HEK293 (cell line): Measurements from ENCODE around the gene COA8.

Experiments
- BCL11A ChIP-seq: fragments of 450-650 bp; formaldehyde crosslinking; IDR thresholded peaks from 2 replicates; pipeline ENCODE4 v1.5.1; 2016; ENCODE audit warnings: low read depth, missing biosample characterization, missing genetic modification characterization
- EGR2 ChIP-seq: fragments of 450-650 bp; formaldehyde crosslinking; IDR thresholded peaks from 2 replicates; pipeline ENCODE4 v1.5.1; 2016; ENCODE audit warnings: low read depth, missing biosample characterization, missing genetic modification characterization
- HOXA7 ChIP-seq: sonication (generic); formaldehyde crosslinking; IDR thresholded peaks from 2 replicates; pipeline ENCODE4 v1.8.1; 2022; ENCODE audit warnings: missing genetic modification reagents, borderline replicate concordance
- ZNF184 ChIP-seq: fragments of 450-650 bp; IDR thresholded peaks from 2 replicates; pipeline ENCODE4 v1.5.1; 2018; ENCODE audit warnings: missing biosample characterization, mild to moderate bottlenecking, missing genetic modification characterization
- ZNF274 ChIP-seq, 2 experiments: fragments of 200-500 bp in 1 of 2; fragments of 450-650 bp in 1 of 2; sonication (Bioruptor generic) in 1 of 2; formaldehyde crosslinking in 1 of 2; IDR thresholded peaks; 2 replicates each; pipeline versions ENCODE4 v1.5.1 to v1.6.1; 2014 to 2016; ENCODE audit warnings: borderline replicate concordance in 1 of 2, inconsistent platforms in 1 of 2, low read length in 1 of 2, missing biosample characterization in 1 of 2, missing genetic modification characterization in 1 of 2
- ZNF350 ChIP-seq: fragments of 450-650 bp; formaldehyde crosslinking; IDR thresholded peaks from 2 replicates; pipeline ENCODE4 v1.5.0; 2017; ENCODE audit warnings: missing biosample characterization, mild to moderate bottlenecking, missing genetic modification characterization
- ZNF843 ChIP-seq: fragments of 450-650 bp; formaldehyde crosslinking; IDR thresholded peaks from 2 replicates; pipeline ENCODE4 v1.5.1; 2016; ENCODE audit warnings: missing biosample characterization, missing genetic modification characterization
- TF ChIP-seq, protein P1 (sequence below): fragments of 450-650 bp; formaldehyde crosslinking; IDR thresholded peaks from 2 replicates; pipeline ENCODE4 v1.5.1; 2016; ENCODE audit warnings: missing biosample characterization, missing genetic modification characterization
- TF ChIP-seq, protein P2 (sequence below): fragments of 450-650 bp; formaldehyde crosslinking; IDR thresholded peaks from 2 replicates; pipeline ENCODE4 v1.5.1; 2016; ENCODE audit warnings: missing biosample characterization, missing genetic modification characterization
- TF ChIP-seq, protein P3 (sequence below): fragments of 450-650 bp; formaldehyde crosslinking; IDR thresholded peaks from 2 replicates; pipeline ENCODE4 v1.5.1; 2017; ENCODE audit warnings: missing biosample characterization, mild to moderate bottlenecking, missing genetic modification characterization, moderate library complexity

DNA sequence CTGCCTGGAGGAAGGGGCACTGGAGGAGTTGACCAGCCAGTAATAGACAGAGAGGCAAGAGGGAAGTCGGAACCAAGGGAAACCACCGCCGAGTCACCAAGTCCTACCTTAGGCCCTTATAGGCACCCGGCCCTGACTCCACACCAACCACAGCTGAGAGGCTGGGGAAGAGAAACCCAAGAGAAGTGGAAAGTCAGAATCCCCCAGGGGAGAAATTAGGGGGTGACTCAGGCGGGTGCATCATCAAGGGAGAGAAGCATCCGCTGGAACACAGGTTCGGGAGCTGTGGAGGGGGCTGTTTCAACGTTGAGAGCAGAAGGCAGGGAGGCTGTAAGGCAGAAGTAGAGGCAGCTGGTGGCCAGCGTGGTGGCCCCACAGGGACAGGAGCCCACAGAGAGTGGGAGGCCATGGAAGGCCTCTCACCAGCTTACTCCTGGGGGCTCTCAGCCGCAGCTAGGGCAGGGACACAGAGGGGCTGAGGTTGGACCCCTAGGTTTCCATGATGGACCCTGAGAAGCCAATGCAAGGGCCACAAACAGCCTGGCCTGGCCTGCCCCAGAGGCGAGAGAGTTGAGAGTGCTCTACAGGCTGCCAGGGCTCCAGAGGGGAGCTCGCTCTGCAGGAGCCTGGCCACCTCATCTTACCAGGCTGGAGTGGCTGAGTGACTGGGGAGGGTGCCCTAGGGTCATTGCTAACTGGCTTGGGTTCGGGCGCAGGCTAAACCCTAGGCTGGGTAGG, 35.2 kb upstream of the COA8 start:
- TF ChIP-seq, protein P1, sequence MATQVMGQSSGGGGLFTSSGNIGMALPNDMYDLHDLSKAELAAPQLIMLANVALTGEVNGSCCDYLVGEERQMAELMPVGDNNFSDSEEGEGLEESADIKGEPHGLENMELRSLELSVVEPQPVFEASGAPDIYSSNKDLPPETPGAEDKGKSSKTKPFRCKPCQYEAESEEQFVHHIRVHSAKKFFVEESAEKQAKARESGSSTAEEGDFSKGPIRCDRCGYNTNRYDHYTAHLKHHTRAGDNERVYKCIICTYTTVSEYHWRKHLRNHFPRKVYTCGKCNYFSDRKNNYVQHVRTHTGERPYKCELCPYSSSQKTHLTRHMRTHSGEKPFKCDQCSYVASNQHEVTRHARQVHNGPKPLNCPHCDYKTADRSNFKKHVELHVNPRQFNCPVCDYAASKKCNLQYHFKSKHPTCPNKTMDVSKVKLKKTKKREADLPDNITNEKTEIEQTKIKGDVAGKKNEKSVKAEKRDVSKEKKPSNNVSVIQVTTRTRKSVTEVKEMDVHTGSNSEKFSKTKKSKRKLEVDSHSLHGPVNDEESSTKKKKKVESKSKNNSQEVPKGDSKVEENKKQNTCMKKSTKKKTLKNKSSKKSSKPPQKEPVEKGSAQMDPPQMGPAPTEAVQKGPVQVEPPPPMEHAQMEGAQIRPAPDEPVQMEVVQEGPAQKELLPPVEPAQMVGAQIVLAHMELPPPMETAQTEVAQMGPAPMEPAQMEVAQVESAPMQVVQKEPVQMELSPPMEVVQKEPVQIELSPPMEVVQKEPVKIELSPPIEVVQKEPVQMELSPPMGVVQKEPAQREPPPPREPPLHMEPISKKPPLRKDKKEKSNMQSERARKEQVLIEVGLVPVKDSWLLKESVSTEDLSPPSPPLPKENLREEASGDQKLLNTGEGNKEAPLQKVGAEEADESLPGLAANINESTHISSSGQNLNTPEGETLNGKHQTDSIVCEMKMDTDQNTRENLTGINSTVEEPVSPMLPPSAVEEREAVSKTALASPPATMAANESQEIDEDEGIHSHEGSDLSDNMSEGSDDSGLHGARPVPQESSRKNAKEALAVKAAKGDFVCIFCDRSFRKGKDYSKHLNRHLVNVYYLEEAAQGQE: no peak
- no peak for TF ChIP-seq ZNF274 (IDR thresholded peaks at IDR 0.05; ENCODE audit: low read length)
- TF ChIP-seq ZNF274 (tag by site-specific recombination; IDR thresholded peaks at IDR 0.05; ENCODE audit: borderline replicate concordance): no peak
- TF ChIP-seq ZNF350 (tag by site-specific recombination): no peak
- TF ChIP-seq EGR2 (tag by site-specific recombination): no peak
- no peak for TF ChIP-seq ZNF843 (tag by site-specific recombination)
- TF ChIP-seq HOXA7 (CRISPR knock-in tag): no peak
- no peak for TF ChIP-seq BCL11A (tag by site-specific recombination)
- TF ChIP-seq ZNF184 (tag by site-specific recombination): no peak
- TF ChIP-seq, protein P2, sequence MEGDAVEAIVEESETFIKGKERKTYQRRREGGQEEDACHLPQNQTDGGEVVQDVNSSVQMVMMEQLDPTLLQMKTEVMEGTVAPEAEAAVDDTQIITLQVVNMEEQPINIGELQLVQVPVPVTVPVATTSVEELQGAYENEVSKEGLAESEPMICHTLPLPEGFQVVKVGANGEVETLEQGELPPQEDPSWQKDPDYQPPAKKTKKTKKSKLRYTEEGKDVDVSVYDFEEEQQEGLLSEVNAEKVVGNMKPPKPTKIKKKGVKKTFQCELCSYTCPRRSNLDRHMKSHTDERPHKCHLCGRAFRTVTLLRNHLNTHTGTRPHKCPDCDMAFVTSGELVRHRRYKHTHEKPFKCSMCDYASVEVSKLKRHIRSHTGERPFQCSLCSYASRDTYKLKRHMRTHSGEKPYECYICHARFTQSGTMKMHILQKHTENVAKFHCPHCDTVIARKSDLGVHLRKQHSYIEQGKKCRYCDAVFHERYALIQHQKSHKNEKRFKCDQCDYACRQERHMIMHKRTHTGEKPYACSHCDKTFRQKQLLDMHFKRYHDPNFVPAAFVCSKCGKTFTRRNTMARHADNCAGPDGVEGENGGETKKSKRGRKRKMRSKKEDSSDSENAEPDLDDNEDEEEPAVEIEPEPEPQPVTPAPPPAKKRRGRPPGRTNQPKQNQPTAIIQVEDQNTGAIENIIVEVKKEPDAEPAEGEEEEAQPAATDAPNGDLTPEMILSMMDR (tag by site-specific recombination): no peak
- TF ChIP-seq, protein P3, sequence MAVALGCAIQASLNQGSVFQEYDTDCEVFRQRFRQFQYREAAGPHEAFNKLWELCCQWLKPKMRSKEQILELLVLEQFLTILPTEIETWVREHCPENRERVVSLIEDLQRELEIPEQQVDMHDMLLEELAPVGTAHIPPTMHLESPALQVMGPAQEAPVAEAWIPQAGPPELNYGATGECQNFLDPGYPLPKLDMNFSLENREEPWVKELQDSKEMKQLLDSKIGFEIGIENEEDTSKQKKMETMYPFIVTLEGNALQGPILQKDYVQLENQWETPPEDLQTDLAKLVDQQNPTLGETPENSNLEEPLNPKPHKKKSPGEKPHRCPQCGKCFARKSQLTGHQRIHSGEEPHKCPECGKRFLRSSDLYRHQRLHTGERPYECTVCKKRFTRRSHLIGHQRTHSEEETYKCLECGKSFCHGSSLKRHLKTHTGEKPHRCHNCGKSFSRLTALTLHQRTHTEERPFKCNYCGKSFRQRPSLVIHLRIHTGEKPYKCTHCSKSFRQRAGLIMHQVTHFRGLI (tag by site-specific recombination): no peak
